NCI-H128 (cell line): ENCODE results near the gene HS3ST3A1.

Source experiments
- DNase-seq: peaks from one replicate; lab custom pipeline; 2025; ENCODE audit not compliant: unreplicated experiment; lab: John Stamatoyannopoulos, UW

Gene HS3ST3A1

DNA sequence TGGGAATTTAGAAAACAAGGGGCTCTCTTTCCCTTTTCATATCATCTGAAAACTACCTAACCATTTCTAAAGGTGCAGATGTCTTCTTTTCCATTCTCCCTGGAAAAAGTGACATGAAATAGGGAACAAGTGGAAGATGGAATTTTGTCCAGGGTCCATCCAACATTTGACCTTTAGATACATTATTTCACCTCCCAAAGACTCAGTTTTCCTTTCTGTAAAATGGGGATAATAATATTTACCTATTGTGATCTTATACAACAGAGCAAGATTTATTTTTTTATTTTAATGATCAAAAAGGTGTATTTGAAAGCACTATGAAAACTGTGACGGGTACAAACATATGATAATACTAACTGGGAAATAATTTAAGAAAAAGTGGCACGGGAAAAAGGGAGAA, 106.3 kb downstream of the HS3ST3A1 start:
- DNase-seq = no peak

DNA sequence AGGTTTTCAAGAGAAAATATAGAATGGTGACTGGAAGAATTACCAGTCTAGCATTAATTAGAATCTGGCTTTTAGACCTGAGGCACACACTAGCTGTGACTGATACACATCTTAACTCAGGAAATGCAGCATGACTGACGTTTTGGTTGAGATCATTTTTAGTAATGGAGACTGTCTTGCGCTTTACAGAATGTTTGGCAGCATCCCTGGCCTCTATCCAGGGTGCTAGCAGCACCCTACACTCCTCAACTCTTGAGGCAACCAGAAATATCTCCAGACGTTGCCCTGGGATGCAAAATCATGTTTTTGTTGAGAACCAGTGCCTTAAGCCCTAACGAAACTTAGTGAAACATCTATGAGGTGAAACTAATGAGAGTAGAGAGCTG, 109.0 kb downstream of the HS3ST3A1 start:
- no peak for DNase-seq

DNA sequence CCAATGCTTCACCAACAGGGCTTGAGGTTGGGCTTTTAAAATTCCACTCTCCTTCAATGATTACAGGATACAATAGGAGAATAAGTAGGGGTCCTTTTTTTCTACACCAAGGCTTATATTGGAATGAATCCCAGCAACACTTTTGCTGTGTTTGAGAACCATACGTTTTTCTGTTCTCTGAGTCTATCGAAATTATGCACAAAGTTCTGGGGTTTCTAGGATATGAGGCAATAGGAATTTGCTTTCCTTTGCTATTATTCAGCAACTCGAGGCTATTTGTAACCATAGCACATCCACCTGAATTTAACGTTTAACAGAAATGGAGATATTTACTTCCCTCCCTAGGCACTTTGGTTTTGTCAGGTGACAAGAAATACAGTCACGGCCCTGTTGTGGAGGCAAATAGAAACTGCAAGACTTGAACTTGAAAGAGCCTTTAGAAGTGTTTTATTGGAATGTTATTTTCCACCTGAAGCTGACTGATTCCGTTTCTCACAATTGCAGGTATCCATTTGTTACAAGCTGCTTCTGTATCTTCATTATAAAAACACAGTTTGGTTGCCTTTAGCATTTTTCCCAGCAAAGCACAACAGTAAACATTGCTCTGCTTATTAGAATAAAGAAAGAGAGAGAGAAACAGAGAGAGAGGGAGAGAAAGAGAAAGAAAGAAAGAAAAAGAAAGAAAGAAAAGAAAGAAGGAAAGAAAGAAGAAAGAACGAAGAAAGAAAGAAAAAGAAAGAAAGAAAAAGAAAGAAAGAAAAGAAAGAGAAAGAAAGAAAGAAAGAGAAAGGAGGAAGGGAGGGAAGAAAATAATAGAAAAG, 109.6 kb downstream of the HS3ST3A1 start:
- no peak for DNase-seq

DNA sequence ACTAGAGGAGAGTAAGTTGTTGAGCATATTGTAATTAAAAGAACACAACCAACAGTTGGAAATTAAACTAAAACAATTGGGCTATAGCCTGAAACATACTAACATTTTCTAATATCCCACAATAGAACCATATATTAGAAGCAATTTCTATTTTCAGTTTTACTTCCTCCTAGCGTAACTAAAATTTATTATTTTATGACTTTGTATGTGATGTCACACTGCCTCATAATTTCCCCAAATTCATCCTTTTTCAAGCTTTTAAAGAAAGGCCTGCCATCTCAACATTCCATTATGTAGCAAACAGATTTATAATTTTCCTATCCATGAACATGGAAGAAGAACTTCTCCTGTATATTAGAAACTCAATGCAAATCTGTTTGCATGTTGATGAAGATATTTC, 110.2 kb downstream of the HS3ST3A1 start:
- DNase-seq = no peak

DNA sequence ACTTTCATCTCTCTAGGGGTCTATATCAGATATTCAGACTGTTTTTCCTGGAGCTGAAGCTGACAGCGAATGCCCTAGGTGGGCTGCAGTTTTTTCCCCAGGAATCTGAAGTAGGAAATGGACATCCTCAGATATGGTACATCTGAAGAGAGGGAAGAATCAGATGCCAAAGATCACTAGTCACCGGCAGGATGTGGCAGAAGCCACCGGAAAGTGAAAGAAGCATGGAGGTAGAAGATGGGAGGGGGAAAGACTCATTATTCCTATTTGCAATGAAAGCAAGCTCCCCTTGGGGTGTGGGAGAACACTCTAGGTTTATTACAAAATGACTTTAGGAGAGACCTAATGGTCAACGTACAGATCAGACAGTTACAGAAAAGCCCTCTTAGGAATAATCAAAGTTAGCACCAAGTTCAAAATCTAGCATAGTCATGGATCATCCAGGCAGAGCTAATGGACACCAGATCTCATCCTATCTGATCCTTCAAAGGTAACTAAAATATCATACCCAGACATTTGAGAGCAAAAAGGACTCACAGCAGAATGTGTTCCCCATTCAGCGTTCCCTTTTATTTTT, 110.7 kb downstream of the HS3ST3A1 start:
- no peak for DNase-seq

DNA sequence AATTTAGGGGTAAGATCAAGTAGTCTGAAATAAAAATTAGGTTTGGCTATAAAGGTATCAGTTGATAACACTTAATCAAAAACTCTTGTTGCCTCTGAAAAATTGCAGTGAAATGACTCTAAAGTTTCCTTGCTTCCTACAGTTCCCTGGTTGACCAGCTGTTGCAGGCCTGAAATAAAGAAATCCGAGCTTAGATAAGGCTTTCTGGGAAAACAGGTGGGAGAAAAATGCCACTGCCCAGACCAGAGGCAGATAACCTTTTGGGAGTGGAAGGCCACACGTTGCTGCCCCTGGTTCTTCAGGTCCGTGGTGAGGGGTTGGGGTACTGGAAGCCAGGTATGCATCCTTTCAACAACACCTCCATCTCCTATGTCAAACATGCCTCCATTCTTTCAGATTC, 111.3 kb downstream of the HS3ST3A1 start:
- DNase-seq = no peak

DNA sequence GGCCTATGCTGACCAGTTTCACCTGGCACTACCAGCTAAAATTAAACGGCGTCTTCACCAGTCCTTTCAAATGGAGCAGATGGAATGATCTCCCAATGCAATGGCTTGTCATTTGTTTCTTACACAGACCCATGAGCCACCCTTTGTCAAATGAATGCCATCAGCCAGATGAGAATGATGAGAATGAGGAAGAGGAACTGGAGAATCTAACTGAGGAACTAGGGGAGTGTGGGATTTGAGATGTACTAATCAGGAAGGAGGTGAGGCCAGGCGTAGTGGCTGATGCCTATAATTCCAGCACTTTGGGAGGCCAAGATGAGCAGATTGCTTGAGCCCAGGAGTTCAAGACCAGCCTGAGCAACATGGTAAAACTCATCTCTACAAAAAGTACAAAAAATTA, 116.4 kb downstream of the HS3ST3A1 start:
- DNase-seq = no peak

DNA sequence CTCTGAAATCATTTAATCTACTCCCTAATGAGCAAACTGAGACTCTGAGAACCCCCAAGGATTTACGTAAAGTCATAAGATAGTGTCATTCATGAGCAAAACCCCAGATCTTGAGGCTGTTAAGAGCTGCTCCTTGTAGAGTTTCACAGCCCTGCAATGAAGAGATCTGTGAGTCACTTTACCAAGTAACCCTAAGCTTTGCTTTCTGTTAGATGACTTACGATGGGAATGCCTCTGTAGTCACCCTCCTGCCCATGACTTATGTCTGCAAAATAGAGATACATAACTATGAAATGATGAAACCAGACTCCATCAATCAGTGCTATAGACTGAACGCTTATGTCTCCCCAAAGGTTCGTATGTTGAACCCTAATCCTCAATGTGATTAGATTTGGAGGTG, 117.7 kb downstream of the HS3ST3A1 start:
- DNase-seq = no peak

DNA sequence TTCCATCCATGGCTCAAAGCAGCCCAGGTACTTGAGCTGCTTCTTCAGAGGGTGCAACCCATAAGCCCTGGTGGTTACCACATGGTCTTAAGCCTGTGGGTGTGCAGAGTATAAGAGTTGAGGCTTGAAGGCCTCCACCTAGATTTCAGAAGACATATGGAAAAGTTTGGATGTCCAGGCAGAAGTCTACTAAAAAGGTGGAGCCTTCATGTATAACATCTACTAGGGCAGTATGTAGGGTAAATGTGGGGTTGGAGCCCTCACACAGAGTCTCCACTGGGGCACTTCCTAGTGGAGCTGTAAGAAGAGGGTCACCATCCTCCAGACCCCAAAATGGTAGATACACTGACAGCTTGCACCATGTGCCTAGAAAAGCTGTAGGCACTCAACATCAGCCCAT, 120.9 kb downstream of the HS3ST3A1 start:
- DNase-seq = no peak

DNA sequence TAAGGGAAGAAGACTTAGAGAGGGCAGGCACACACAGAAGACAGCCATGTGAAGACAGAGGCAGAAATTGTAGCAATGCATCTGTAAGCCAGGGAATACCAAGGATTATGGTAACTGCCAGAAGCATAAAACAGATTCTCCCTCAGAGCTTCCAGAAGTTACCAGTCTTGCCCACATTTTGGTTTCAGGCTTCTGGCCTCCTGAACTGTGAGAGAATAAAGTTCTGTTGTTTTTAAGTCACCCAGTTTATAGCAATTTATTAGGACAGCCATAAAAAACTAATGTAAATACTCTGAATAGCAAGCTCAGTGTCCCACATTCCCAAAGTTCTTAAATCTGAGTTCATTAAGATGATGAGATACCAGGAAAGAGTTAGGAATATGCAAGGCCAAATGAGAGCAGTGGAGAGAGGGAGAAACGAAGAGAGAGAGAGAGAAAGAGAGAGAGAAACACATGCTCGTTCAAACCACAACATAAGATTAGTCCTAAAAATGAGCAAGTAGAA, 123.4 kb downstream of the HS3ST3A1 start:
- DNase-seq = no peak

DNA sequence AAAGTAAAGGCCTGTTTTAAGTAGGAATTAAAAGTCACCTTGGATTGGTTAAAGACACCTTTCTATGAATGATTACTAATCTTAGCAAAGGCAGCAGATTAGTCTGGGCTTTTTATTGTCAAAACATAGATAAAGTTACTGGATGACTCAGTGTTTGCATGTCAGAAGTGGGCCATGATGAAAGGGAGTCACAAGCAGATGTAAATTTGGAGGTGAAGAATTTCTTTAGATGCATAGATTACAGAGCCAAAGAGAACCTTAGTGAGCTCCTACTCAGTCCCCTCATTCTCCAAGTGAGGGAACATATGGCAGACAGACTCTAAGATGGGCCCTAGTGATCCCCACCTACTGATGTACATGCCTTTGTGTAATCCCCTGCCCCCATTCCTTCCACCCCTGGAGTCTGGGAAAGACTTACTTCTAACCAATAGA, 124.5 kb downstream of the HS3ST3A1 start:
- no peak for DNase-seq

DNA sequence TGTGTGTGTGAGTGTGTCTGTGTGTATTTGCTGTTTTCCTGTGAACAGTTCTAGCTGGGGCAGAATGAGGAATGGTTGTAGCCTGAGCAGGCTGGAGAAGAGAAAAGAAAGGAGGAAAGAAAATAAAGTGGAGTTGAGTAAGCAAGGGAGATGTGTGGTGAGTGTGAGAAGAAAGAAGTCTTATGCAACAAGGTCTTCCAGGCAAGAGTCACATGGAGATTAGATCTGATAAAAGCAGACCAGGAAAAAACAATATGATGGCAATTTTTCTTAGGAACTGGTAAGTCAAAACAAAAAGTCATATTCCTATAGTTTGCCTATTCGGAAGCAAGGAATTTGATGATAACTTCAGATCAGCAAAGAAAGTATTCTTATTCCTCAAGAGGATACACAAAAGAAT, 125.0 kb downstream of the HS3ST3A1 start:
- no peak for DNase-seq

DNA sequence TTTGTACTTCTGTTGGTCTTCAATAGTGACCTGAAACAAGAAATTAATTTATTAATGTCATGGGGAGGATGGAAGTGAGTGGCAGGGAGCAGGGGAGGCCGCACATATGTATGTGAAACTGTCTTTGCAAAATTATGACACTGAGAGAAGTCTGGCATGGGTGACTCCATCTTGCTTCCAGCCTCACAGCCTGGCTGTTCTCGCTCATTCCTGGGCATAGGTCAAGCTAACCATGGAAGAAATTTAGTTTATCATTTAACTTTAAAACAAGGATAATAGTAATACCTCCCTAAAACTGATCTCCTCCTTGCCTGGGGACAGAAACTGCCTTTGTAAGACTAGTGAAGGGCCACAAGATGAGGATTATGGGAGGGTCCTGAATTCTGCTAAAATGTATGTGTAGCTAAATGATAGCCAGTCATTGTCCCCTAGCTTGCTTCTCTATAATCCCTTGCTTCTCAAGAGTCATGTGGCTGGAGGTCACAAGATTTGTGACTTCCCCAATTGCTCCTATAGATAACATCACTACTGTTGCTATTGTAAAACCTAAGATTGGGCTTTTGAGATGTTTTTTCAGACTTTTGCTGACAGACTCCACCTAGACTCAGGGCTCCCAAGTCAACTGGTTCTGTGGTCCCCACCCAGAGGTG, 126.0 kb downstream of the HS3ST3A1 start:
- no peak for DNase-seq

DNA sequence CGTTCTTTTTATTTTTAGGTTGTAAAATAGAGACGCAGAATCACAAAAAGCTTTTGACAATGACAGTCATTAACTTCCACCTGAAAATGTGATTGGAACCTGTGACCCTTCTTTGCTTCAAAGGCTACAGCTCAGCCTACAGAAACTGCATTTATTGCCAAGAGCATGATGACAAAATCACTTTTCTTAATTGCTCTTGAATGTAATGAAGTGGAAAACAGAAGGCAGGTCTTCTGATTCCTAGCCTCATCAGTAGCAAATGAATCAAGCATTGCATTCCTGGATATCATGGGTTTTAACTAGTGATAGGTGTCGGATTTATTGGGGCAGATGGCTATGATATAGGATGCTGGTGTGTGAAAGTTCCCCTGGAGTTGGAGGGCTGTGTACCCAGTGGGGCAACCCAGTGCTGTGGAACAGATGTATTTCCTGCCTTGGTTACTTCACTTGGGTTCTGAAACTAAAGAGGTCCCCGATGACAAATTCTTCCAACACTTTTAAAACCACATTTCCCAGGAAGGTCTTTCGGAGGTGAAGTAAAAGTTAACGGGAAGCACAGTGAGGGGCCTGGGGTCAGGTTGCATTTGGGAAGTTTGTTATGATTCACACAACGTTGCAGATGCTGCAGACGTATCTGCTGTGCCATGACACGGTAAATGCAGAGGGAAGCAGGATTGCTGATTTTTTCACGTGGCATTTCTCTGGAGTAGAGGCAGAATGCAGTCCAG, 127.5 kb downstream of the HS3ST3A1 start:
- DNase-seq = no peak

DNA sequence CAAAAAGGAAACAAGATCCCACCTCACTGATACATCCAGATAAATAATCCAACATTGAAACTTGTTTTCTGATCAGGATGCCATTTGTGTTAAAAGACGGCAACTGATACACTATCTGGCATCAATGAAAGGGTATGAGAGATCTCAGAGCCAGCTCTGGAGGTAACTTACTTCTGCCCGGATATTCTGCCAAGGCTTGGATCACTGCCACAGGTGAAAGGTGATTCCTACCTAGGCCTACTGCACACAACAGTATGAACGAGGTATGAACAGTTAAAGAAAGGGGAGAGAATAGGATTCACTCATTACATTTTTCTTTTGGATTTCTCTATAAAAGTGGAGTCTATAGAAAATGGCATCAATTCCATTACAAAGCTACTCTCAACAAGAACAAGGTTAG, 136.1 kb downstream of the HS3ST3A1 start:
- DNase-seq = no peak

DNA sequence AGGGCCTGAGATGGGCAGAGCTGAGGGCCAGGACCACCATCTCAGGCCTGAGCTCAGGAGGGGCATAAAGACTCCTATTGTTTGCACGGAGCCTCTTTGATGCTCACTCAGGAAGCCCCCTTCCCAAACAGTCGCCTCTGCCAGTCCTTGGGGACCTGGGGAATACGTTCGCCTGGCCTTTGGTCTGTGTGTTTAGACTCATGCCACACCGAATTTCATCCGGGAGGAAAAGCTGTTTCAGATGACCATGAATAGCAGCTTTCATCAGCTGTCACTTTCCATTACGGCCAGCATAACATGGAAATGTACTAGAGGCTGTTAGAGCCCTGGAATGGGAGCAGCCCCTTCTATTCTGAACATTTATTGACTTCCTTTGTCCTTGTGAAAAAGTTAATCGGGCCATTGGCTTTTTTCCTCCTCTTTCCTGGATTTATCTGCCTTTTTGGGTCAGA, 139.0 kb downstream of the HS3ST3A1 start:
- DNase-seq = no peak

DNA sequence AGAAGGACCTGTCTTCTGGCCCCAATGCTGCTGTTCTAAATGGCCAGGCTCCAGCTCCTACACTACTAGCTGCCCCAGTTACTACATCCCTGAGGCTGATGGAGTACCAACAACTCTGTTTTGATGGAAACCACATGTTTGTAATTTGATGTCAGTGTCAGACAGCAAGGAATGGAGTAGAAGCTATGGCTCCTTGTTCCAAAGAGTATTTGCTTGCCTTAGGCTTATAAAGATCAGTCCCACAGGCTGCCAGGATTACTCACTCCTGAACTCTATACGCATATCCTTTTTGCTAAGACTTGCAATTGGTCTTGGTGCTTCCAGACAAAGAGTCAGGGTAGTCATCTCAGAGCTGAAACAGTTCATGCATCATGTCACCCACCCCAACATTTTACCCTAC, 139.6 kb downstream of the HS3ST3A1 start:
- no peak for DNase-seq

DNA sequence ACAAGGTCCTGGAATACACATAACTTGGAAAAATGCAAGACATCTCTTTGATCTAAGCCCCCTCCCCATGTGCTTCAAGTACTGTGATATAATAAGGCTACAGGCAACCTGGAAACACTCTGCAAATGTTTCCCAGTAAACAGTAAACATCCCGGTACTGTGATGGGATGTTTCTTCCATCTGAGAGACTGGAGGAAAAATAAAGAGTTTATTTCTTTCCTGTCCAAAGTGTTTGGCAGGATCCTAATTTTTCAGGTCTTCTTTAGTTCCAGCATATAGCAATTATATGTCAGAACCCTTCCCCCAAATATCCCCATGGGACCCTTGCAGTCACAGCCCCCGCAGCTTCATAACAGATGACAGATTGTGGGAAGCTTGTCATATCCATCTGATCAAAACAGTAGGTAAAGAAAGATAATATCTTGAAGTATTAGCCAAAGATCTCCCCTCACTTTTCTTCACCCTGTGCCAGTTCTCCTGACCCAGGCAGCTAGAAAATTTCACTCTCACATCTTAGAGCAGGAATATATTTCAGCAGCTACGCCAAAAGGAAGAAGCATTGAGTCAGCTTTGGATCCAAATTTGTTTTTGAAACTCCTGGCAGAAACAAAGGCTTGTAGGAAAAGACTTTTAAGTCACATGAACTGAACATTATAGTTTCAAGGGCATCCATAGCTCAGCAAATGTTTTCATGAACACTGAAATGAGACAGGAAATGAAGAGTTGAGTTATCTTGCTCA, 141.3 kb downstream of the HS3ST3A1 start:
- DNase-seq = no peak

DNA sequence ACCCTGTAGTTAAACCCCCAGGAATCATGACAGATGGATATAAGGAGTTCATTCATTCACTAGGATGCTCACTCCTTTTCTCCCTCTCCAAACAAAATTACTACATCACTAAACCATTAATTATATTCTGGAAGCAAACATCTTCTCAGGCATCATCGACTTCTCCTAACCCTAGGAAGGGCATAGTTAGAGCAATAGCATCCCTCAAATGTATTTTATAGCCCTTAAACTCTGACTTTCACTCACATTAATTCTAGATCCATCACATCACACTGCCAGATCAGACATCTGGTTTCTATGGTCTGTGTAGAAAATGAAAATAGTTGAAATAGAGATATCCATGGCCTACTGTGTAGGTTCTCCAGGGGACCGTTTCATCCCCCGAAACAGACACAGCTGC, 143.9 kb downstream of the HS3ST3A1 start:
- DNase-seq = no peak
